ENCODE data around the gene JCHAIN.
"Not testable (repeated sequence)": the region's sequence is repeated elsewhere in the genome, so short reads cannot be mapped to it uniquely, and the experiment has no call there.

The JCHAIN gene

GRCh38 chr4:70687821-70688794 lies 21.8 kb upstream of the JCHAIN start, which contains the start of gene UTP3:
TSS of gene UTP3 (plus strand) at chr4:70688532. CDS start at chr4:70688678, 146 bp downstream.
- peak; percentile 98 for DNase-seq

GRCh38 chr4:70687392-70687791 lies 21.1 kb upstream of the JCHAIN start:
- DNase-seq, result no peak

GRCh38 chr4:70682142-70682541 lies 15.8 kb upstream of the JCHAIN start:
- DNase-seq, result not testable (repeated sequence)

GRCh38 chr4:70681704-70682103 lies 15.4 kb upstream of the JCHAIN start:
- DNase-seq, result no peak

- no peak for DNase-seq
Measured at GRCh38 chr4:70680934-70681333, 14.6 kb upstream of the JCHAIN start.

- no peak for DNase-seq
Measured at GRCh38 chr4:70678383-70678999, 12.2 kb upstream of the JCHAIN start.

- DNase-seq, result no peak
Measured at GRCh38 chr4:70676554-70677090, 10.3 kb upstream of the JCHAIN start.

GRCh38 chr4:70674731-70675130 lies 8.4 kb upstream of the JCHAIN start:
- no peak for DNase-seq

GRCh38 chr4:70674191-70674590 lies 7.9 kb upstream of the JCHAIN start:
- DNase-seq, result no peak

GRCh38 chr4:70671091-70671490 lies 4.8 kb upstream of the JCHAIN start:
- no peak for DNase-seq

GRCh38 chr4:70670332-70671014 lies 4.2 kb upstream of the JCHAIN start:
- DNase-seq, result no peak

GRCh38 chr4:70667740-70668535 lies 1.6 kb upstream of the JCHAIN start:
- no peak for DNase-seq

- not testable (repeated sequence) for DNase-seq
Measured at GRCh38 chr4:70661309-70661922, 4.9 kb downstream of the JCHAIN start.

- DNase-seq, result no peak
Measured at GRCh38 chr4:70660106-70660505, 6.2 kb downstream of the JCHAIN start.

- DNase-seq, result no peak
Measured at GRCh38 chr4:70658418-70658817, 7.9 kb downstream of the JCHAIN start.

- no peak for DNase-seq
Measured at GRCh38 chr4:70657326-70657725, 9.0 kb downstream of the JCHAIN start.

- no peak for DNase-seq
Measured at GRCh38 chr4:70654605-70655011, 11.7 kb downstream of the JCHAIN start.

GRCh38 chr4:70651864-70652506 lies 14.3 kb downstream of the JCHAIN start:
- no peak for DNase-seq

- not testable (repeated sequence) for DNase-seq
Measured at GRCh38 chr4:70650741-70651140, 15.6 kb downstream of the JCHAIN start.

- no peak for DNase-seq
Measured at GRCh38 chr4:70640192-70640591, 26.1 kb downstream of the JCHAIN start.

- DNase-seq, result no peak
Measured at GRCh38 chr4:70637239-70637913, 28.9 kb downstream of the JCHAIN start.

All from NCI-H1092 (cell line).